Omental fat pad (tissue), 4 donors: ENCODE data around the gene HDAC2. TPM values are rescaled to one million over a fixed set of nuclear protein-coding genes. Genes with fewer than 3 reads are reported as not detected.

Source experiments
- ATAC-seq: fragments of 150-250 bp; one replicate; pipeline ENCODE4 v1.9.1; 2016; ENCODE audit warnings: mild to moderate bottlenecking, moderate library complexity; ENCODE audit not compliant: low FRiP score
- DNase-seq: peaks from one replicate; pipeline ENCODE4 v3.0.0-alpha.2; 2019; ENCODE audit warnings: low spot score
- CTCF ChIP-seq, 3 donors: fragments of 450-650 bp; IDR thresholded peaks; one replicate each; pipeline ENCODE4 v1.5.1; 2016 to 2017; ENCODE audit warnings: antibody characterized with exemption in 3 of 3, mild to moderate bottlenecking in 3 of 3, moderate library complexity in 2 of 3
- total RNA-seq, 4 donors: library from RNA; depleted of rRNA; stranded (reverse); fragments of >200 nt; gene quantifications; one replicate each; pipeline ENCODE4 v1.1.0, GENCODE V29; 2016

HDAC2 gene
- total RNA-seq, 4 donors from 2014 or later, result 31.0 to 69.2 (median 45.9) TPM

GRCh38 chr6:113909224-113909856, 61.6 kb downstream of the HDAC2 start:
- DNase-seq, result no peak
- ATAC-seq, result no peak
- TF ChIP-seq CTCF (IDR thresholded peaks at IDR 0.05), result peak in 2 of 3 donors; percentile 51 to 79

- no peak for DNase-seq
- TF ChIP-seq CTCF (IDR thresholded peaks at IDR 0.05), result no peak
- ATAC-seq, result no peak
These were observed 62.1 kb downstream of the HDAC2 start for GRCh38 chr6:113908801-113909200.

DNA sequence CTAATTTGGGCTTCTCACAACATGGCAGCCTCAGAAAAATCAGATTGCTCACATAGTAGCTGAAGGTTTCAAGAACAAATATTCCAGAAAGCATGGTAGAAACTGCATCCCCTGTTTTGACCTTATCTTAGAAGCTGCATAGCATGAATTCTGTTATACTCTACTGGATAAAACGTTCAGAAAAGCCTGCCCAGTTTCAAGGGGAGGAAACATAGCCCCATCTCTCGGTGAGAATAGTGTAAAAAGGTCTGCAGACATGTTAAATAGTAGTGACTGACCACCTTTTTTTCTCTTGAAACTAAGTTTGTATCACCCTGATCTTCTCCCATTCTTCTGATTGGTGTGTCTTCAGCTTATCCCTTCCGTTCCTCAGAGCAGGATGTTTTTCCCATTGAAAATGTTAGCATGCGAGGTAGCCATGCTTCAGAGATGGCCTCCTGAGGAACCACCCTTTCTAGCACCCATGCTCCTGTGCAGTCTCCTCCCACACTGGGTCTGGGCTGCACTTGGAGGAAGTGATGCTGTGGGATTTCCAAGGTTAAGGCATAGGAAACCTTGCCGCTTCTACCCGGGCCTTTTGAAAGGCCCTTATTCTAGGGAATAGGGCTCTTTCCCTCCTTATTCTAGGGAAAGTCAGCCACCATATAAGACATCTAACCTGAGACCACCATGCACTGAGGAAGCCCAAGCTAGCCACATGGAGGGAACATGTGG, 63.7 kb downstream of the HDAC2 start:
- DNase-seq, result no peak
- ATAC-seq, result no peak
- no peak for TF ChIP-seq CTCF (IDR thresholded peaks at IDR 0.05)

- ATAC-seq, result peak; percentile 55
These were observed 67.2 kb downstream of the HDAC2 start for GRCh38 chr6:113903666-113904330.

GRCh38 chr6:113901482-113901881, 69.5 kb downstream of the HDAC2 start:
- DNase-seq (no peak), ATAC-seq (peak; percentile 73)
- TF ChIP-seq CTCF (IDR thresholded peaks at IDR 0.05), result no peak

More at GRCh38 chr6:113903666-113904330, 67.2 kb downstream of the HDAC2 start:
- no peak for DNase-seq
- TF ChIP-seq CTCF (IDR thresholded peaks at IDR 0.05), result no peak

GRCh38 chr6:113894712-113895674, 76.0 kb downstream of the HDAC2 start:
- ATAC-seq (peak; percentile 95), DNase-seq (no peak)
- TF ChIP-seq CTCF (IDR thresholded peaks at IDR 0.05), result no peak
